Measurements from ENCODE around the gene TNFAIP1. TPM values are rescaled to one million over a fixed set of nuclear protein-coding genes. Genes with fewer than 3 reads are reported as not detected.

Gene TNFAIP1
- total RNA-seq, 1 donor from 2014 or later, result 58.5 TPM

GRCh38 chr17:28341516-28341915 lies 6.0 kb downstream of the TNFAIP1 start:
- intact Hi-C loops (cut with DNase I), result loop anchor here (10.0 kb wide), 1 partner anchor 537 kb away; the partner anchor contains the start of gene NOS2
- DNase-seq (ENCODE audit: low spot score), result peak; percentile 54

DNA sequence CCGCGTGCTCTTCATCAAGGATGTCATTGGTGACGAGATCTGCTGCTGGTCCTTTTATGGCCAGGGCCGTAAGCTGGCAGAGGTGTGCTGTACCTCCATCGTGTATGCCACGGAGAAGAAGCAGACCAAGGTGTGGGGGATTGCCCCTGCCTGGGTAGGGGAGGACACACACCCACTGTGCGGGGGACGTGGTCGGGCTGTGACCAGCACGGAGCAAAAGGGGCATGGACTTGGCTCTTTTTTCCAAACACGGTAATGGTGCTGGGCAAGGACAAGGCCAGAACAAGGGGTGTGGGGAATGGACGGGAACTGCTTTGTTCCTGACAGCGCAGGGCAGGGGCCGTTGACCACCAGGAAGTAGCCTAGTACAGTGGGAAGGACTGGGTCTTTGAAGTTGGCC lies 6.8 kb downstream of the TNFAIP1 start:
- intact Hi-C loops (cut with DNase I), result loop anchor here (10.0 kb wide), 1 partner anchor 538 kb away; the partner anchor contains the start of gene NOS2
- DNase-seq (ENCODE audit: low spot score), result peak; percentile 15

GRCh38 chr17:28343491-28343932 lies 8.0 kb downstream of the TNFAIP1 start:
- peak; percentile 51 for DNase-seq (ENCODE audit: low spot score)
- intact Hi-C loops (cut with DNase I), result loop anchor here (10.0 kb wide), 1 partner anchor 539 kb away; the partner anchor contains the start of gene NOS2

DNA sequence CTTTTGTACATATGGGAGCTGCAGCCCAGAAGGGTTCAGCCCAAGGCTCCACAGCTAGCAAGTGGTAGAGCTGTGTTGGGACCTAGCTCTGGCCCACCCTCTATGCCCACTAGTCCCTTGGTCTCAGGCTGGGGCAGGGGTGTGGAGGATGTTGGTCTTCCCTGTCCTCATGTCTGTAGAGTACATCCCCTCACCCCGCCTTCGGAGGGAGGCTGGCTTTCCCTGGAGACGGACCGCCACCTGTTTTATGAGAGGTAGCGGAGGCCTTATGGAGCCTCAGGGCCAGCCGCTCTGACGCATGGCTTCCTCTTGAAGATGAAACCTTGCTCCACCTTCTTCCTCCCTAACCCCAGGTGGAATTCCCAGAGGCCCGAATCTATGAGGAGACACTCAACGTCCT lies 8.4 kb downstream of the TNFAIP1 start:
- intact Hi-C loops (cut with DNase I), result loop anchor here (10.0 kb wide), 1 partner anchor 539 kb away; the partner anchor contains the start of gene NOS2
- peak; percentile 38 for DNase-seq (ENCODE audit: low spot score)

- DNase-seq (ENCODE audit: low spot score), result peak; percentile 56
- intact Hi-C loops (cut with DNase I), result loop anchor here (10.0 kb wide), 1 partner anchor 540 kb away; the partner anchor contains the start of gene NOS2
These were observed 8.9 kb downstream of the TNFAIP1 start for GRCh38 chr17:28344435-28344901.

GRCh38 chr17:28345419-28346198 lies 10.0 kb downstream of the TNFAIP1 start:
- intact Hi-C loops (cut with DNase I), result loop anchor here (10.0 kb wide), 1 partner anchor 541 kb away; the partner anchor contains the start of gene NOS2
- DNase-seq (ENCODE audit: low spot score), result peak; percentile 76

GRCh38 chr17:28346199-28346580 lies 10.6 kb downstream of the TNFAIP1 start:
- DNase-seq (ENCODE audit: low spot score), result no peak
- intact Hi-C loops (cut with DNase I), result loop anchor here (10.0 kb wide), 1 partner anchor 541 kb away; the partner anchor contains the start of gene NOS2

- DNase-seq (ENCODE audit: low spot score), result peak; percentile 73
- intact Hi-C loops (cut with DNase I), result loop anchor here (10.0 kb wide), 1 partner anchor 542 kb away; the partner anchor contains the start of gene NOS2
These were observed 11.2 kb downstream of the TNFAIP1 start for GRCh38 chr17:28346746-28347246.

GRCh38 chr17:28347261-28347891 lies 11.8 kb downstream of the TNFAIP1 start:
- peak; percentile 72 for DNase-seq (ENCODE audit: low spot score)
- intact Hi-C loops (cut with DNase I), result loop anchor here (10.0 kb wide), 1 partner anchor 543 kb away; the partner anchor contains the start of gene NOS2

DNA sequence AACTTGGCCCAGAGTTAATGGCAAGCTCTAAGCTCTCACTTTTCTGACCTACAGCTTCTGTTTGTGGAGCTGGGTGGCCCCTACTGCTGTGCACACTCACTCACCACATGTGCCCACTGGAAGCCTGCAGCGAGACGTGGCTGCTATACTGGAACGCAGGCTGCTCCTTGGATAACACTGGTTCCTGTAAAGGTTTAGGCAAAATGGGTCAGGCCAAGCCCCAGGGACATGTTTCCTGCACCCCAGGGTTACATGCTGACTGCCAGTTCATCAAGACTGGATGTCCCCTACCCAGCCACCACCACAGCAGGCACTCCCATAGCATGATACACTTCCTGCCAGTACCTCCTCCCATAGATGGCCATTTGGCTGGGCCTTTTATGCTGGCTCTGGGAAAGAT lies 13.4 kb downstream of the TNFAIP1 start:
- intact Hi-C loops (cut with DNase I), result loop anchor here (10.0 kb wide), 1 partner anchor 544 kb away; the partner anchor contains the start of gene NOS2
- peak; percentile 62 for DNase-seq (ENCODE audit: low spot score)

GRCh38 chr17:28350271-28350670 lies 14.7 kb downstream of the TNFAIP1 start:
- intact Hi-C loops (cut with DNase I), result no loop called here
- no peak for DNase-seq (ENCODE audit: low spot score)

GRCh38 chr17:28357061-28357900 lies 21.7 kb downstream of the TNFAIP1 start, which contains the start of gene POLDIP2:
Gene POLDIP2 (minus strand): TSS chr17:28357527. CDS start chr17:28357448, 79 bp downstream.
- intact Hi-C loops (cut with DNase I), result loop anchor here (1.0 kb wide), 1 partner anchor 22 kb away; the partner anchor contains the start of genes IFT20 and TNFAIP1
- peak; percentile 98 for DNase-seq (ENCODE audit: low spot score)

DNA sequence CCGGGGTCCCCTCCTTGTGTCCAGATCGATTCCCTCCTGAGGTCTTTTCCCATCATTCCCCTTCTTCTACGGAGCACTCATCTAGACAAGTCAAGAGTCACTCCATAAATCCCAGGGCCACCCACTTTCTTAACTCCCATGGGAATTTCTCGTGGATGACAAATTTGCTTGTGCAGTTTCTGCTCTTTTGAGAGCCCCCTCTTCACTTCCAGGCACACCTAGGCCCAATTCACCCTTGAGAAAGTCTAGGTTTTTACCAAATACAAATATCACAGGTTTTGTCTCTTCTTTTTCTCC lies 22.3 kb downstream of the TNFAIP1 start:
- intact Hi-C loops (cut with DNase I), result loop anchor here (1.0 kb wide), 1 partner anchor 23 kb away; the partner anchor contains the start of genes IFT20 and TNFAIP1

DNA sequence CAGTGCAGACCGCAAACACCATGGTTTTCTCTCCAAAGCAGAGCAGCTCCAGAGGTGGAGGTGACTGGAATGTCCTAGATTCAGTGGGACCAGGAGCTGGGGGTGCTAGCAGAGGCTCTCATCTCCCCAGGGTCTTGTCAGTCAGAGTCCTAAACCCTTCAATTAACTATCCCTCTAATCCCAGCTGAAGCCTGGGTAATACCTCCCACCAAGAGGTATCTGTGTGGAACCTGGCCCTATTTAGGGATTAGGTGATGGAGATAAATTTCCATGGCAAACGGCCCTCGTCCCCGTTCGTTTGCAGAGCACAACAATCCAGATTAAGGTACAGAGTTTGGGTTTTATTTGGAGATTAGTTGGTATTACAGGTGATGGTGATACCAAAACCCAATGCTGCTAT lies 27.6 kb downstream of the TNFAIP1 start:
- no peak for DNase-seq (ENCODE audit: low spot score)

More for the DNA sequence above, 22.3 kb downstream of the TNFAIP1 start:
- DNase-seq (ENCODE audit: low spot score), result no peak

GRCh38 chr17:28363776-28364650 lies 28.5 kb downstream of the TNFAIP1 start:
- intact Hi-C loops (cut with DNase I), result no loop called here

More for the DNA sequence above, 27.6 kb downstream of the TNFAIP1 start:
- intact Hi-C loops (cut with DNase I), result no loop called here

GRCh38 chr17:28364665-28365363 lies 29.3 kb downstream of the TNFAIP1 start, which contains the start of gene SEBOX:
Gene SEBOX (minus strand): TSS chr17:28365199. CDS start chr17:28365151, 48 bp downstream.
- no peak for DNase-seq (ENCODE audit: low spot score)
- intact Hi-C loops (cut with DNase I), result no loop called here

More at GRCh38 chr17:28363776-28364650, 28.5 kb downstream of the TNFAIP1 start:
- no peak for DNase-seq (ENCODE audit: low spot score)

DNA sequence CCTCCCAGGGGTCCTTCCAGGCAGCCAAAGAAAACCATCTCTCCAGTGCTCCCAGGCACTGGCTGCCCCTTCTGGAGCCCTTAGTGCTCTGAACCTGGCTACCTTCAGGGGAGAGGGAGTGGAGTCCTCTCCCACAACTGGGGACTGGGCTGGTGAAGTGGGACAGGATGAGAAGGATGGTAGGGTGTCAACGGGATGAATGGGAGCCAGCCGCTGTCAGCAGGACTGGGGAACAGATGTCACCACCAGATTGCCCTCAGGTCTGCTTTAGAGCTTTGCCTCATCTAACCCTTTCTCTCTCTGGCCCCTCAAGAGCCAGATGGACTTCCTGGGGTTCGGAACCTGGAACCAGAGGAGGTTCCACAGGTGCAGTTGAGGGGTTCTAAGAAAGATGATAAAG lies 29.9 kb downstream of the TNFAIP1 start:
- no peak for DNase-seq (ENCODE audit: low spot score)
- intact Hi-C loops (cut with DNase I), result no loop called here

All from cardiac septum (tissue), 1 donor.